ENCODE results near the gene ZNF592.
"Not testable (repeated sequence)": the region's sequence is repeated elsewhere in the genome, so short reads cannot be mapped to it uniquely, and the experiment has no call there.

- TF ChIP-seq USF1 (CRISPR knock-in tag; IDR thresholded peaks at IDR 0.05); CTCF (IDR thresholded peaks at IDR 0.05 in 2 of 3, conservative IDR thresholded peaks at IDR 0.05 in 1 of 3; ENCODE audit: insufficient read depth in 2 of 3, low read depth in 1 of 3, low read length in 3 of 3); POLR2A (conservative IDR thresholded peaks at IDR 0.05); NFYB (IDR thresholded peaks at IDR 0.05; ENCODE audit: extremely low read depth, insufficient read length); ETS2 (tag; IDR thresholded peaks at IDR 0.05; ENCODE audit: borderline replicate concordance, poor library complexity, severe bottlenecking); HOXB6 (CRISPR knock-in tag; IDR thresholded peaks at IDR 0.05; ENCODE audit: borderline replicate concordance): not testable (repeated sequence)
- TF ChIP-seq, protein P1, sequence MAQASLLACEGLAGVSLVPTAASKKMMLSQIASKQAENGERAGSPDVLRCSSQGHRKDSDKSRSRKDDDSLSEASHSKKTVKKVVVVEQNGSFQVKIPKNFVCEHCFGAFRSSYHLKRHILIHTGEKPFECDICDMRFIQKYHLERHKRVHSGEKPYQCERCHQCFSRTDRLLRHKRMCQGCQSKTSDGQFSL (CRISPR knock-in tag; IDR thresholded peaks at IDR 0.05) = not testable (repeated sequence)
- TF ChIP-seq, protein P1 (tag; IDR thresholded peaks at IDR 0.05) = not testable (repeated sequence)
Measured at GRCh38 chr15:84754889-84755288, 6.5 kb downstream of the ZNF592 start.

Data from K562 (cell line).